K562 (cell line): ENCODE results near the gene FSTL4. TPM values are rescaled to one million over a fixed set of nuclear protein-coding genes. Genes with fewer than 3 reads are reported as not detected.

Source experiments
- CBFA2T2 ChIP-seq: fragments of 450-650 bp; conservative IDR thresholded peaks from 2 replicates; pipeline ENCODE4 v1.6.1; 2017; ENCODE audit warnings: mild to moderate bottlenecking
- KAT7 ChIP-seq: sonication (generic); formaldehyde crosslinking; IDR thresholded peaks from 2 replicates; pipeline ENCODE4 v1.8.0; 2022; ENCODE audit warnings: missing genetic modification reagents, mild to moderate bottlenecking, borderline replicate concordance
- MBD2 ChIP-seq: sonication (generic); IDR thresholded peaks from 2 replicates; pipeline ENCODE4 v1.6.1; 2016; ENCODE audit warnings: low read depth, borderline replicate concordance
- MTA1 ChIP-seq: fragments of 450-650 bp; IDR thresholded peaks from 2 replicates; pipeline ENCODE4 v1.6.1; 2017; ENCODE audit warnings: borderline replicate concordance
- RERE ChIP-seq: sonication (generic); formaldehyde crosslinking; IDR thresholded peaks from 2 replicates; pipeline ENCODE4 v1.8.0; 2023; ENCODE audit warnings: missing genetic modification reagents, mild to moderate bottlenecking, borderline replicate concordance
- STAT5A ChIP-seq: IDR thresholded peaks from 2 replicates; pipeline ENCODE4 v1.6.1; 2012; ENCODE audit warnings: low read length, inconsistent platforms, borderline replicate concordance
- U2AF1 ChIP-seq: fragments of 200-400 bp; formaldehyde crosslinking; optimal IDR thresholded peaks from 2 replicates; pipeline ENCODE3; 2017; ENCODE audit warnings: mild to moderate bottlenecking, low read depth, low read length, moderate library complexity
- ZBTB34 ChIP-seq: fragments of 250-450 bp; sonication (Bioruptor Pico); IDR thresholded peaks from 2 replicates; pipeline ENCODE4 v1.8.0; 2021; ENCODE audit warnings: mild to moderate bottlenecking, moderate library complexity
- ZNF175 ChIP-seq: fragments of 200-800 bp; sonication (Bioruptor generic); IDR thresholded peaks from 2 replicates; pipeline ENCODE4 v1.6.1; 2016; ENCODE audit warnings: low read depth, mild to moderate bottlenecking, missing genetic modification characterization, missing compliant biosample characterization
- polyA plus RNA-seq, 8 experiments: library from polyadenylated mRNA; depleted of rRNA in 4 of 8; stranded (reverse) in 5 of 8; unstranded in 3 of 8; fragments of >200 nt; fragmentation: Nextera tagmentation in 2 of 8; fragmentation: Illumina TruSeq in 1 of 8; extraction: Ambion mirVana in 2 of 8; extraction: Trizol in 1 of 8; gene quantifications; 2 replicates each; pipeline versions ENCODE4 v1.2.1 to v1.2.3, GENCODE V29; 2011 to 2014; ENCODE audit warnings: inconsistent platforms in 1 of 8, missing spikeins in 1 of 8
- total RNA-seq, 7 experiments: library from RNA; depleted of rRNA in 6 of 7; stranded (reverse); fragments of >200 nt in 6 of 7; fragmentation: Illumina TruSeq in 2 of 7; extraction: Trizol in 2 of 7; gene quantifications; 2 replicates each; pipeline versions ENCODE4 v1.2.1 to v1.2.3, GENCODE V29; 2011 to 2021; ENCODE audit warnings: low replicate concordance in 1 of 7
- TF ChIP-seq, protein P1 (sequence below): IDR thresholded peaks from 2 replicates; pipeline ENCODE4 v1.6.1; 2011; ENCODE audit warnings: borderline replicate concordance, low read depth, mild to moderate bottlenecking, moderate library complexity, low read length; ENCODE audit not compliant: insufficient read depth, poor library complexity, severe bottlenecking
- TF ChIP-seq, protein P2 (sequence below): fragments of 250-450 bp; sonication (Bioruptor Pico); IDR thresholded peaks from 2 replicates; pipeline ENCODE4 v1.8.0; 2022; ENCODE audit warnings: moderate library complexity, mild to moderate bottlenecking, inconsistent platforms

The FSTL4 gene
- total and polyA plus RNA-seq, 9 of the 15 experiments (the other 6 are each of a cell fraction or from before 2014, with no cell fraction given): 0.08 to 0.18 (median 0.10) TPM; not detected in 5

DNA sequence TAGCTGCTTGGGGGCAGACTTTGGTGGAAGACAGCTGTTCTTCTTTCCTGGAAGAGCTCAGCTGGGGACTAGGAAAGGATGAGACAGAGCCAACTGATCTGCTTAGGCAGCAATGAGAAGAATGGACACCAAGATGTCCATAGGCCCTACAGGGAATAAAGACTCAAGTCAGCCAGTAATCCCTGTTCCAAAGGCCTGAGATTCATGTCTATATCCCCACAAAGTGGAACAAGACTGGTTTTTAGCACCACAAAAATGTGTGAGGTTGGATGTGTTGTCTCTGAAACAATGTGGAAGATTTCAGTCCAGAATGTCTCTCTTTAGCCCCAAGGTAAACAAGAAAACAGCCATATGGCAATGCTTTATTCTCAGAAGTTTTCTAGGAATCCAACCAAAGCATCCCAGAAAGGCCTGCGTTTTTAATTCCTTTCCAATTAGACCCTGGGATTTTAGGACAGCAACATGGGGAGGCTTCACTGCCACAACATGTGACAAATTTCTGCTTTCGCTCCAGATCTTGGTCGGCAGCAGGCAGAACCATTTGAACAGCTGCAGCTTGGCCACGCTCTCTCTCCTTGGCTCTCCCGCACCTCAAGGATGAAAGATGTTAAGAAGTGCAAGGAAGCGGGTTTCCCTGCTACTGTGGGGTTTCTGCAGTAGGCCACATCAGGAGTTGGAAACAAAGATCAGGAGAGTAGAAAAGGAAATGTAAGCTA is 245.1 kb downstream of the FSTL4 start (continued):
- TF ChIP-seq STAT5A: no peak
- TF ChIP-seq, protein P1, sequence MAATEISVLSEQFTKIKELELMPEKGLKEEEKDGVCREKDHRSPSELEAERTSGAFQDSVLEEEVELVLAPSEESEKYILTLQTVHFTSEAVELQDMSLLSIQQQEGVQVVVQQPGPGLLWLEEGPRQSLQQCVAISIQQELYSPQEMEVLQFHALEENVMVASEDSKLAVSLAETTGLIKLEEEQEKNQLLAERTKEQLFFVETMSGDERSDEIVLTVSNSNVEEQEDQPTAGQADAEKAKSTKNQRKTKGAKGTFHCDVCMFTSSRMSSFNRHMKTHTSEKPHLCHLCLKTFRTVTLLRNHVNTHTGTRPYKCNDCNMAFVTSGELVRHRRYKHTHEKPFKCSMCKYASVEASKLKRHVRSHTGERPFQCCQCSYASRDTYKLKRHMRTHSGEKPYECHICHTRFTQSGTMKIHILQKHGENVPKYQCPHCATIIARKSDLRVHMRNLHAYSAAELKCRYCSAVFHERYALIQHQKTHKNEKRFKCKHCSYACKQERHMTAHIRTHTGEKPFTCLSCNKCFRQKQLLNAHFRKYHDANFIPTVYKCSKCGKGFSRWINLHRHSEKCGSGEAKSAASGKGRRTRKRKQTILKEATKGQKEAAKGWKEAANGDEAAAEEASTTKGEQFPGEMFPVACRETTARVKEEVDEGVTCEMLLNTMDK: no peak
- TF ChIP-seq KAT7 (CRISPR knock-in tag): no peak
- no peak for TF ChIP-seq MBD2
- TF ChIP-seq, protein P2, sequence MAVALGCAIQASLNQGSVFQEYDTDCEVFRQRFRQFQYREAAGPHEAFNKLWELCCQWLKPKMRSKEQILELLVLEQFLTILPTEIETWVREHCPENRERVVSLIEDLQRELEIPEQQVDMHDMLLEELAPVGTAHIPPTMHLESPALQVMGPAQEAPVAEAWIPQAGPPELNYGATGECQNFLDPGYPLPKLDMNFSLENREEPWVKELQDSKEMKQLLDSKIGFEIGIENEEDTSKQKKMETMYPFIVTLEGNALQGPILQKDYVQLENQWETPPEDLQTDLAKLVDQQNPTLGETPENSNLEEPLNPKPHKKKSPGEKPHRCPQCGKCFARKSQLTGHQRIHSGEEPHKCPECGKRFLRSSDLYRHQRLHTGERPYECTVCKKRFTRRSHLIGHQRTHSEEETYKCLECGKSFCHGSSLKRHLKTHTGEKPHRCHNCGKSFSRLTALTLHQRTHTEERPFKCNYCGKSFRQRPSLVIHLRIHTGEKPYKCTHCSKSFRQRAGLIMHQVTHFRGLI (CRISPR knock-in tag): no peak
- no peak for TF ChIP-seq U2AF1
- TF ChIP-seq MTA1: no peak
- no peak for TF ChIP-seq RERE (CRISPR knock-in tag)
- TF ChIP-seq ZBTB34: no peak
- no peak for TF ChIP-seq CBFA2T2
- no peak for TF ChIP-seq ZNF175 (CRISPR knock-in tag)
- TF ChIP-seq, all 486 proteins: peak for 0
